Stimulated activated CD8-positive, alpha-beta memory T cell treated with anti-CD3 and anti-CD28 coated beads, Interleukin-12 subunit alpha, Interleukin-12 subunit beta, amount 100 ng/mL, for 24 hours (primary cell): Measurements from ENCODE around the gene TSC1.
"Not testable (repeated sequence)": the region's sequence is repeated elsewhere in the genome, so short reads cannot be mapped to it uniquely, and the experiment has no call there.

Experiments
- DNase-seq: peaks from one replicate; pipeline ENCODE4 v3.0.0-alpha.2; 2020; ENCODE audit errors: extremely low read depth

Gene TSC1

GRCh38 chr9:132976571-132976970 is 32.2 kb upstream of the TSC1 start:
- DNase-seq, result no peak

GRCh38 chr9:132975961-132976360 is 31.5 kb upstream of the TSC1 start:
- no peak for DNase-seq

GRCh38 chr9:132973713-132974112 is 29.3 kb upstream of the TSC1 start:
- DNase-seq, result no peak

GRCh38 chr9:132973166-132973565 is 28.8 kb upstream of the TSC1 start:
- DNase-seq, result no peak

- no peak for DNase-seq
Observed at GRCh38 chr9:132970324-132971062, 26.1 kb upstream of the TSC1 start.

GRCh38 chr9:132969783-132970182 is 25.4 kb upstream of the TSC1 start:
- DNase-seq, result no peak

GRCh38 chr9:132967908-132968307 is 23.5 kb upstream of the TSC1 start:
- DNase-seq, result not testable (repeated sequence)

- DNase-seq, result no peak
Observed at GRCh38 chr9:132965478-132965877, 21.1 kb upstream of the TSC1 start.

GRCh38 chr9:132961002-132961401 is 16.6 kb upstream of the TSC1 start:
- DNase-seq, result no peak

- DNase-seq, result no peak
Observed at GRCh38 chr9:132957805-132958204, 13.4 kb upstream of the TSC1 start.

- DNase-seq, result no peak
Observed at GRCh38 chr9:132955768-132956167, 11.4 kb upstream of the TSC1 start.

GRCh38 chr9:132955123-132955522 is 10.7 kb upstream of the TSC1 start:
- no peak for DNase-seq

GRCh38 chr9:132949709-132950108 is 5.3 kb upstream of the TSC1 start:
- no peak for DNase-seq

- no peak for DNase-seq
Observed at GRCh38 chr9:132948482-132949050, 4.2 kb upstream of the TSC1 start.

- DNase-seq, result no peak
Observed at GRCh38 chr9:132947756-132948155, 3.3 kb upstream of the TSC1 start.

- DNase-seq, result no peak
Observed at GRCh38 chr9:132946631-132947295, 2.3 kb upstream of the TSC1 start.

GRCh38 chr9:132946211-132946610 is 1.8 kb upstream of the TSC1 start:
- DNase-seq, result no peak

GRCh38 chr9:132945186-132946130 is 1.0 kb upstream of the TSC1 start:
- no peak for DNase-seq

- DNase-seq, result no peak
Observed at GRCh38 chr9:132943651-132944293, 644 bp downstream of the TSC1 start.

GRCh38 chr9:132942541-132943182 is 1.8 kb downstream of the TSC1 start:
- no peak for DNase-seq

- no peak for DNase-seq
Observed at GRCh38 chr9:132939169-132939568, 5.2 kb downstream of the TSC1 start.
